PC-9 (cell line): ENCODE measurements around the gene NCOR2. TPM values are rescaled to one million over a fixed set of nuclear protein-coding genes. Genes with fewer than 3 reads are reported as not detected.

ENCODE experiments used
- BruUV-seq: library from RNA; stranded (reverse); fragments of 400-500 nt; replicated peaks from 2 replicates; lab custom pipeline; 2021; lab: Mats Ljungman, UMichigan
- CTCF ChIA-PET: fragments of 300-600 bp; sonication (Branson Sonifier 250); formaldehyde crosslinking; loops from one replicate; lab custom pipeline; 2022; ENCODE audit warnings: antibody characterized with exemption; lab: Charles Lee
- POLR2A ChIA-PET: fragments of 300-600 bp; sonication (Branson Sonifier 250); formaldehyde crosslinking; loops from one replicate; lab custom pipeline; 2022; ENCODE audit warnings: antibody characterized with exemption; ENCODE audit not compliant: unreplicated experiment; lab: Charles Lee
- DNase-seq, 2 experiments: peaks; one replicate each; pipeline versions ENCODE4 v3.0.0 to v3.0.0-alpha.2; 2015 to 2022; ENCODE audit warnings: mixed read lengths in 1 of 2
- H2AFZ ChIP-seq: fragments of 200-600 bp; sonication (generic); 2 replicates; pipeline ENCODE4 v1.8.1; 2017; ENCODE audit warnings: antibody characterized with exemption
- H3F3A ChIP-seq: fragments of 200-600 bp; sonication (generic); 2 replicates; pipeline ENCODE4 v1.8.1; 2017; ENCODE audit warnings: antibody characterized with exemption, mild to moderate bottlenecking, low read depth; ENCODE audit not compliant: insufficient read depth
- H3K27ac ChIP-seq: fragments of 200-600 bp; sonication (generic); 2 replicates; pipeline ENCODE4 v1.6.1; 2016; ENCODE audit warnings: mixed run types
- H3K27me3 ChIP-seq: fragments of 200-600 bp; sonication (generic); 2 replicates; pipeline ENCODE4 v1.6.1; 2016; ENCODE audit warnings: low read depth, mixed run types; ENCODE audit not compliant: insufficient read depth
- H3K36me3 ChIP-seq: fragments of 200-600 bp; sonication (generic); 2 replicates; pipeline ENCODE4 v1.6.1; 2016; ENCODE audit warnings: low read depth, mixed run types
- H3K4me1 ChIP-seq: fragments of 200-600 bp; sonication (generic); replicated peaks from 2 replicates; pipeline ENCODE4 v1.6.1; 2016; ENCODE audit warnings: mixed run types; ENCODE audit not compliant: insufficient read depth
- H3K4me2 ChIP-seq: fragments of 200-600 bp; sonication (generic); 2 replicates; pipeline ENCODE4 v1.6.1; 2017; ENCODE audit warnings: mixed run types
- H3K4me3 ChIP-seq: fragments of 200-600 bp; sonication (generic); 2 replicates; pipeline ENCODE4 v1.6.1; 2016; ENCODE audit warnings: mixed run types
- H3K79me2 ChIP-seq: fragments of 200-600 bp; sonication (generic); 2 replicates; pipeline ENCODE4 v1.6.1; 2017; ENCODE audit warnings: low read depth, mixed run types
- H3K9me2 ChIP-seq: fragments of 200-600 bp; sonication (generic); 2 replicates; pipeline ENCODE4 v1.8.1; 2017; ENCODE audit warnings: mild to moderate bottlenecking; ENCODE audit not compliant: insufficient read depth
- H3K9me3 ChIP-seq: fragments of 200-600 bp; sonication (generic); 2 replicates; pipeline ENCODE4 v1.8.1; 2016; ENCODE audit warnings: low read depth; ENCODE audit not compliant: insufficient read depth
- H4K20me1 ChIP-seq: fragments of 200-600 bp; sonication (generic); 2 replicates; pipeline ENCODE4 v1.8.1; 2017; ENCODE audit not compliant: insufficient read depth
- EZH2 ChIP-seq: fragments of 200-600 bp; sonication (generic); IDR thresholded peaks from 2 replicates; pipeline ENCODE4 v1.8.0; 2017; ENCODE audit warnings: antibody characterized with exemption, low read depth
- intact Hi-C: fragments of 100-400 bp; cut with micrococcal nuclease; formaldehyde crosslinking; loops from one replicate; pipeline ENCODE4 v1.10.0; 2022; ENCODE audit not compliant: unreplicated experiment
- total RNA-seq: library from RNA; stranded (reverse); gene quantifications from 2 replicates; pipeline ENCODE4 v1.2.3, GENCODE V29; 2021
- TF ChIP-seq, protein P1 (sequence below): fragments of 200-600 bp; sonication (generic); conservative IDR thresholded peaks from 2 replicates; pipeline ENCODE4 v1.6.1; 2017; ENCODE audit warnings: mixed run types, antibody characterized with exemption, mild to moderate bottlenecking, moderate library complexity

NCOR2 gene
- total RNA-seq, 1 experiment from 2014 or later: 319 TPM

DNA sequence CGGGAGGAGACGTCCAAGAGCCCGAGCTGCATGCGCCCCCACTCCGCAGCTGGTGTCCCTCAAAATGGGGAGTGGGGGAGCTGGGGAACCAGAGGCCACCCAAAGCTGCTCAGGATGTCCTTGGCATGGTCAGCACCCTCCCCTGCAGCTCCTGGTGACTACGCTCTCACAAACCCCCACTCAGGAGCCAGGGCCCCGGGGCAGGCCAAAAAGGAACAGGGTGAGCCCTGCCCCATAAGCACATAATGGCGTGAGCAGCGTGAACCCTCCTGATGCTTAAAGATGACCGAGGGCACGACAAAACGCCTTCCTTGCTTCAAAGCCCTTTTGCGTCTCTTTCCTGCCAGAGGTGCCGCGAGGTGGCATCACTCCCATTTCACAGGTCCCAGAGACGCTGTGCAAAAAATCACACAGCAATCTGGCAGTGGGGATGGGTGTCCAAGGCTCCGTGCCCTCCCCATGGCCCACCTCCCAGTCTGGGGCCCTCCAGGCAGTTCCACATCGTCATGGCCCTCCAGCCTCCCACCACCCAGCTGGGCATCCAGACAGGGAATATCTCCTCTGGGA lies 13.5 kb downstream of the NCOR2 start:
- H3K36me3 ChIP-seq: no peaks in the 10 kb centered on the region
- peaks cover 100% of the 10 kb centered on the region for H3K79me2 ChIP-seq
- CTCF ChIA-PET: no interaction called here
- intact Hi-C loops: no loop called here
- H3K27ac ChIP-seq: no peak overlapping the region
- TF ChIP-seq, protein P1, sequence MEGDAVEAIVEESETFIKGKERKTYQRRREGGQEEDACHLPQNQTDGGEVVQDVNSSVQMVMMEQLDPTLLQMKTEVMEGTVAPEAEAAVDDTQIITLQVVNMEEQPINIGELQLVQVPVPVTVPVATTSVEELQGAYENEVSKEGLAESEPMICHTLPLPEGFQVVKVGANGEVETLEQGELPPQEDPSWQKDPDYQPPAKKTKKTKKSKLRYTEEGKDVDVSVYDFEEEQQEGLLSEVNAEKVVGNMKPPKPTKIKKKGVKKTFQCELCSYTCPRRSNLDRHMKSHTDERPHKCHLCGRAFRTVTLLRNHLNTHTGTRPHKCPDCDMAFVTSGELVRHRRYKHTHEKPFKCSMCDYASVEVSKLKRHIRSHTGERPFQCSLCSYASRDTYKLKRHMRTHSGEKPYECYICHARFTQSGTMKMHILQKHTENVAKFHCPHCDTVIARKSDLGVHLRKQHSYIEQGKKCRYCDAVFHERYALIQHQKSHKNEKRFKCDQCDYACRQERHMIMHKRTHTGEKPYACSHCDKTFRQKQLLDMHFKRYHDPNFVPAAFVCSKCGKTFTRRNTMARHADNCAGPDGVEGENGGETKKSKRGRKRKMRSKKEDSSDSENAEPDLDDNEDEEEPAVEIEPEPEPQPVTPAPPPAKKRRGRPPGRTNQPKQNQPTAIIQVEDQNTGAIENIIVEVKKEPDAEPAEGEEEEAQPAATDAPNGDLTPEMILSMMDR: no peak
- no peak for TF ChIP-seq EZH2
- H3K9me3 ChIP-seq: no peaks in the 10 kb centered on the region
- POLR2A ChIA-PET: no interaction called here
- H4K20me1 ChIP-seq: peaks cover 97% of the 10 kb centered on the region
- BruUV-seq: no TSS peak
- H2AFZ ChIP-seq: no peak overlapping the region
- H3F3A ChIP-seq: peaks cover 12% of the 10 kb centered on the region
- H3K4me3 ChIP-seq: no peak overlapping the region
- no peaks in the 10 kb centered on the region for H3K9me2 ChIP-seq
- peaks cover 31% of the 10 kb centered on the region for H3K4me1 ChIP-seq
- DNase-seq: no peak
- no peaks in the 10 kb centered on the region for H3K27me3 ChIP-seq
- no peak overlapping the region for H3K4me2 ChIP-seq

DNA sequence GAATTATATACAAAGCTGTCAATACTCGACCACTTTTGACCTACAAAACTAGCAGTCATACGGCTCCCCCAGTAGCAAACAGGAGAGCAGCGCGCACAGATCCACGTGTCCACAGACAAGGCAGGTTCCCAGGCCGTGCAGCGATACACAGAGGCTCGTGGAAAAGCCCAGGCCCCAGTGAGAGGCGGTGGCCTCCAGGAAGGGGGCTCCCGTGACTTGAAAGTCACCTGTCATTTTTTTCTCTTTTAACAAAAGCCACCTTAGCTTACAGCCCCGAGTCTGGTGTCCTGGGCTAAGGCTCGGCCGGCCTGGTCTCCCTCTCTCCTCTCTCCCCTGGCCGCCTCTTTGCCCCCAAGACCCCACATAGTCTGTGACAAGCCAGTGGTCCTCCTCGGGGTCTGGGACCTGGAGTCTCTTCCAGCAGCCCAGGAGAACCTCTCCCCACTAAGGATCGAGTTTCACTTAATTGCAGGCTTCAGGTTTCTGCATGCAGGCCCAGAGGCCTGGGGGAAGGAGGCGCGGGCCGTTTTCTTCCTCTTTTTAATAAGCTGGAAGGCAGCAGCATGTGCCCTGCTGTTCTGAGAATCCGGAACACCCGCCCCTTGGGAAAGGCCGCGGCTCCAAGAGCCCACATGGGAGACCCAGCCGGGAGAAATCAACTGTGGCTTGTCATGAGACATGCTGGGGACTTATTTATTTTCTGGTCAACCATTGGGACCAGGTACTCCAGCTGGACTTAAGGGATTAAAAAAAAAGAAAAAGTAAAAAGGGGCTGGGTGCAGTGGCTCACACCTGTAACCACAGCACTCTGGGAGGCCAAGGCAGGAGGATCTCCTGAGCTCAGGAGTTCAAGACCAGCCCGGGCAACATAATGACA lies 15.9 kb downstream of the NCOR2 start:
- Histone ChIP-seq H3K9me2 (no peaks in the 10 kb centered on the region), H3K9me3 (no peaks in the 10 kb centered on the region), H3F3A (peaks cover 15% of the 10 kb centered on the region), H3K27me3 (no peaks in the 10 kb centered on the region), H3K79me2 (peaks cover 97% of the 10 kb centered on the region), H2AFZ (no peak overlapping the region), H3K4me3 (no peak overlapping the region), H3K36me3 (no peaks in the 10 kb centered on the region), H3K4me2 (peak overlapping the region; percentile 20; the same call in 1 of the 2 replicates), H3K27ac (peak overlapping the region; percentile 37), H4K20me1 (peaks cover 92% of the 10 kb centered on the region), H3K4me1 (peaks cover 31% of the 10 kb centered on the region)
- CTCF ChIA-PET: no interaction called here
- no peak for TF ChIP-seq EZH2
- TF ChIP-seq, protein P1: no peak
- no TSS peak for BruUV-seq
- POLR2A ChIA-PET: interaction anchor here (0.7 kb wide), 1 partner anchor 131 kb away, joined by 3 read pairs; no protein-coding TSS in a partner anchor
- intact Hi-C loops: no loop called here
- DNase-seq: peak; percentile 9 to 53

DNA sequence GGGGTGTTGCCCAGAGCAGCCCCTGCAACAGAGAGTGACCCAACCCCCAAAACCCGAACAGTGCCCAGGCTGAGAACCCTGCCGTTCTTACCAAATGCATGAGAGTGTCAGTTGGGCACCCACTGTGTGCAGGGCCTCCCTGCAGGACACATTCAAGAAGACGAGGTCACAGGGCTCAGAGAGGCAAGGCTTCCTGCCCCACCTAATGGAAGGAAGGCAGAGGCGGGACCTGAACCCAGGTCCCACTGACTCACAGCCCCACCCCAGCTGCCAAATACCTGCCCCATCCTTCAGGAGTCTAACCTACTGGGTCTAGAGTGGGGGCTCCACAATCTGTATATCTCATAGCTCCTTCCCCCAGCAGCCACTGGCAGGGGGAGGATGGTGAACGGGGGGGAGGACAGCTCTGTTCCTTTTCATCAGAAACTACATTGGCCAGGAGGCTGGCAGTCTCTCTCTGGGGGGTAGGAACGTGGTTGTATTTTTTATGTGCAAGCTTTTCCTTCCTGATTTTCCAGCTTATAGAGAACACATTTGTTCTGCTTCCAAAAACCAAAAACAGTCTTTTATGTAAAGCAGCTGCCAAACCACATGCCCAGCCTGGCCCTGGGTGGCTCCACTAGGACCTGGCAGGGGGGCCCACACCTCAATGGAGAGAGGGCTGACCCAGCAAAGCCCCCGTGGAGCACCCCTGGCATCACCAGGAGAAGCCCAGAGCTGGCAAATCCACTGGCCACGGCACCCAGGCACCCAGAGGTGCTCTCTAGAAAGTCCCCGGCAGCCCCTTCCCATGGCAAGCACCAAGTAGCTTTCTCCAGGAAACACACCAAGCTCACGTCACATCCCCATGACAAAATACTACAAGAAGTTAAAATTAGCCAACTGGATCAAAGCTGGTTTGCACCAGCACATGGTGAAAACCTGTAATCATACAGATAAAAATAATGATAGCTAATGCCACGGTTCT lies 17.0 kb downstream of the NCOR2 start:
- Histone ChIP-seq H3K27ac (no peak overlapping the region), H3K36me3 (no peaks in the 10 kb centered on the region), H3K4me1 (peaks cover 31% of the 10 kb centered on the region), H3K9me3 (no peaks in the 10 kb centered on the region), H3K79me2 (peaks cover 97% of the 10 kb centered on the region), H2AFZ (no peak overlapping the region), H3F3A (peaks cover 15% of the 10 kb centered on the region), H3K9me2 (no peaks in the 10 kb centered on the region), H3K4me2 (0 out of 2 replicates have a peak overlapping the region, but pooled peaks have one; percentile 20), H3K27me3 (no peaks in the 10 kb centered on the region), H3K4me3 (no peak overlapping the region), H4K20me1 (peaks cover 90% of the 10 kb centered on the region)
- TF ChIP-seq, protein P1: no peak
- TF ChIP-seq EZH2: no peak
- BruUV-seq: no TSS peak
- CTCF ChIA-PET: no interaction called here
- POLR2A ChIA-PET: no interaction called here
- DNase-seq: no peak
- intact Hi-C loops: no loop called here
